Measurements from ENCODE around the gene DOCK10. TPM values are rescaled to one million over a fixed set of nuclear protein-coding genes. Genes with fewer than 3 reads are reported as not detected.
A peak's percentile ranks its signal among the peaks of the same experiment; 100 is the strongest.

DOCK10 gene
- total RNA-seq, 1 donor from 2014 or later = 172 TPM

GRCh38 chr2:224883172-224883516 lies 159.1 kb downstream of the DOCK10 start:
- POLR2A ChIA-PET = interaction anchor here (0.9 to 1.2 kb wide), 2 partner anchors 70 to 74 kb away, joined by 3 read pairs; no protein-coding TSS in a partner anchor
- DNase-seq (no peak), ATAC-seq (ENCODE audit: low read depth) (no peak)
- no peak overlapping the region for H3K4me3 Mint-ChIP-seq
- peak overlapping the region; percentile 55 for H3K27ac Mint-ChIP-seq
- no peak for TF ChIP-seq CTCF (IDR thresholded peaks at IDR 0.05)
- peaks cover 81% of the 10 kb centered on the region for H3K36me3 Mint-ChIP-seq (ENCODE audit: low read depth)
- no peaks in the 10 kb centered on the region for H3K9me3 Mint-ChIP-seq
- intact Hi-C loops (cut with micrococcal nuclease) = loop anchor here (2.0 kb wide), 1 partner anchor 158 kb away; no protein-coding TSS in a partner anchor
- CTCF ChIA-PET = interaction anchor here (0.6 kb wide), 1 partner anchor 117 kb away, joined by 3 read pairs; no protein-coding TSS in a partner anchor
- no peaks in the 10 kb centered on the region for H3K27me3 Mint-ChIP-seq
- H3K4me1 Mint-ChIP-seq = peaks cover 33% of the 10 kb centered on the region

- Mint-ChIP-seq H3K9me3 (no peaks in the 10 kb centered on the region), H3K27me3 (no peaks in the 10 kb centered on the region), H3K27ac (peak overlapping the region; percentile 55), H3K4me1 (peaks cover 32% of the 10 kb centered on the region), H3K36me3 (ENCODE audit: low read depth) (peaks cover 85% of the 10 kb centered on the region), H3K4me3 (peak overlapping the region; percentile 13)
- no peak for TF ChIP-seq CTCF (IDR thresholded peaks at IDR 0.05)
- ATAC-seq (ENCODE audit: low read depth) = peak; percentile 77
- DNase-seq = no peak
- POLR2A ChIA-PET = interaction anchor here (0.6 to 1.2 kb wide), 4 partner anchors 42 to 125 kb away, joined by 3 to 4 read pairs (median 3); no protein-coding TSS in a partner anchor
- intact Hi-C loops (cut with micrococcal nuclease) = loop anchor here (1.0 to 2.0 kb wide), 2 partner anchors 12 to 158 kb away; no protein-coding TSS in a partner anchor
- CTCF ChIA-PET = interaction anchor here (0.6 kb wide), 1 partner anchor 118 kb away, joined by 3 read pairs; no protein-coding TSS in a partner anchor
These were observed 159.7 kb downstream of the DOCK10 start for GRCh38 chr2:224882291-224883171.

- H3K4me3 Mint-ChIP-seq = no peak overlapping the region
- no peaks in the 10 kb centered on the region for H3K9me3 Mint-ChIP-seq
- ChIA-PET CTCF (no interaction called here), POLR2A (interaction anchor here (1.2 to 1.3 kb wide), 2 partner anchors 63 to 72 kb away, joined by 3 read pairs; no protein-coding TSS in a partner anchor)
- no peak for TF ChIP-seq CTCF (IDR thresholded peaks at IDR 0.05)
- ATAC-seq (ENCODE audit: low read depth) (no peak), DNase-seq (no peak)
- peak overlapping the region; percentile 80 for H3K27ac Mint-ChIP-seq
- intact Hi-C loops (cut with micrococcal nuclease) = loop anchor here (1.0 to 2.0 kb wide), 2 partner anchors 12 to 159 kb away; no protein-coding TSS in a partner anchor
- H3K36me3 Mint-ChIP-seq (ENCODE audit: low read depth) = peaks cover 89% of the 10 kb centered on the region
- peaks cover 36% of the 10 kb centered on the region for H3K4me1 Mint-ChIP-seq
- no peaks in the 10 kb centered on the region for H3K27me3 Mint-ChIP-seq
These were observed 160.4 kb downstream of the DOCK10 start for GRCh38 chr2:224881846-224882245.

GRCh38 chr2:224876522-224876921 lies 165.7 kb downstream of the DOCK10 start:
- Mint-ChIP-seq H3K9me3 (no peaks in the 10 kb centered on the region), H3K27me3 (no peaks in the 10 kb centered on the region), H3K4me1 (peaks cover 33% of the 10 kb centered on the region), H3K4me3 (no peak overlapping the region), H3K36me3 (ENCODE audit: low read depth) (peaks cover 85% of the 10 kb centered on the region), H3K27ac (peak overlapping the region; percentile 72)
- intact Hi-C loops (cut with micrococcal nuclease) = no loop called here
- peak; percentile 33 for ATAC-seq (ENCODE audit: low read depth)
- DNase-seq = no peak
- ChIA-PET CTCF (interaction anchor here (1.2 kb wide), 1 partner anchor 125 kb away, joined by 4 read pairs; no protein-coding TSS in a partner anchor), POLR2A (interaction anchor here (0.6 kb wide), 1 partner anchor 134 kb away, joined by 3 read pairs; no protein-coding TSS in a partner anchor)
- TF ChIP-seq CTCF (IDR thresholded peaks at IDR 0.05) = no peak

- CTCF ChIA-PET = interaction anchor here (1.2 kb wide), 1 partner anchor 126 kb away, joined by 4 read pairs; no protein-coding TSS in a partner anchor
- Mint-ChIP-seq H3K4me3 (peak overlapping the region; percentile 39), H3K9me3 (no peaks in the 10 kb centered on the region), H3K27me3 (no peaks in the 10 kb centered on the region), H3K27ac (peak overlapping the region; percentile 72), H3K4me1 (peaks cover 31% of the 10 kb centered on the region), H3K36me3 (ENCODE audit: low read depth) (peaks cover 86% of the 10 kb centered on the region)
- intact Hi-C loops (cut with micrococcal nuclease) = loop anchor here (2.0 kb wide), 1 partner anchor 19 kb away; no protein-coding TSS in a partner anchor
- ATAC-seq (ENCODE audit: low read depth) (peak; percentile 54), DNase-seq (no peak)
- POLR2A ChIA-PET = interaction anchor here (0.6 to 1.9 kb wide), 3 partner anchors 17 to 354 kb away, joined by 3 to 6 read pairs (median 4); no protein-coding TSS in a partner anchor
- TF ChIP-seq CTCF (IDR thresholded peaks at IDR 0.05) = no peak
These were observed 166.4 kb downstream of the DOCK10 start for GRCh38 chr2:224875841-224876240.
